Stomach (tissue), 4 donors: ENCODE results near the gene RASL10B.

ENCODE experiments used
- POLR2A ChIP-seq, 4 donors: fragments of 450-650 bp; IDR thresholded peaks; one replicate each; pipeline ENCODE4 v1.6.1; 2016; ENCODE audit warnings: antibody characterized with exemption in 4 of 4, control low read depth in 2 of 4, mild to moderate bottlenecking in 1 of 4, moderate library complexity in 1 of 4
- TF ChIP-seq, protein P1 (sequence below), 7 experiments: fragments of 450-650 bp in 4 of 7; fragments of 200-600 bp in 3 of 7; sonication (generic) in 3 of 7; IDR thresholded peaks; one replicate each; pipeline ENCODE4 v1.5.1; 2016 to 2019; ENCODE audit warnings: antibody characterized with exemption in 7 of 7, control low read depth in 2 of 7, mild to moderate bottlenecking in 1 of 7

GRCh38 chr17:35683591-35683990 lies 47.8 kb upstream of the RASL10B start:
- TF ChIP-seq, protein P1, sequence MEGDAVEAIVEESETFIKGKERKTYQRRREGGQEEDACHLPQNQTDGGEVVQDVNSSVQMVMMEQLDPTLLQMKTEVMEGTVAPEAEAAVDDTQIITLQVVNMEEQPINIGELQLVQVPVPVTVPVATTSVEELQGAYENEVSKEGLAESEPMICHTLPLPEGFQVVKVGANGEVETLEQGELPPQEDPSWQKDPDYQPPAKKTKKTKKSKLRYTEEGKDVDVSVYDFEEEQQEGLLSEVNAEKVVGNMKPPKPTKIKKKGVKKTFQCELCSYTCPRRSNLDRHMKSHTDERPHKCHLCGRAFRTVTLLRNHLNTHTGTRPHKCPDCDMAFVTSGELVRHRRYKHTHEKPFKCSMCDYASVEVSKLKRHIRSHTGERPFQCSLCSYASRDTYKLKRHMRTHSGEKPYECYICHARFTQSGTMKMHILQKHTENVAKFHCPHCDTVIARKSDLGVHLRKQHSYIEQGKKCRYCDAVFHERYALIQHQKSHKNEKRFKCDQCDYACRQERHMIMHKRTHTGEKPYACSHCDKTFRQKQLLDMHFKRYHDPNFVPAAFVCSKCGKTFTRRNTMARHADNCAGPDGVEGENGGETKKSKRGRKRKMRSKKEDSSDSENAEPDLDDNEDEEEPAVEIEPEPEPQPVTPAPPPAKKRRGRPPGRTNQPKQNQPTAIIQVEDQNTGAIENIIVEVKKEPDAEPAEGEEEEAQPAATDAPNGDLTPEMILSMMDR (IDR thresholded peaks at IDR 0.05), result no peak
- TF ChIP-seq POLR2A (IDR thresholded peaks at IDR 0.05), result no peak
